Measurements from ENCODE around the gene GID8. TPM values are rescaled to one million over a fixed set of nuclear protein-coding genes. Genes with fewer than 3 reads are reported as not detected.

Gene GID8
- total RNA-seq, 4 donors from 2014 or later = 30.4 to 57.0 (median 45.1) TPM

DNA sequence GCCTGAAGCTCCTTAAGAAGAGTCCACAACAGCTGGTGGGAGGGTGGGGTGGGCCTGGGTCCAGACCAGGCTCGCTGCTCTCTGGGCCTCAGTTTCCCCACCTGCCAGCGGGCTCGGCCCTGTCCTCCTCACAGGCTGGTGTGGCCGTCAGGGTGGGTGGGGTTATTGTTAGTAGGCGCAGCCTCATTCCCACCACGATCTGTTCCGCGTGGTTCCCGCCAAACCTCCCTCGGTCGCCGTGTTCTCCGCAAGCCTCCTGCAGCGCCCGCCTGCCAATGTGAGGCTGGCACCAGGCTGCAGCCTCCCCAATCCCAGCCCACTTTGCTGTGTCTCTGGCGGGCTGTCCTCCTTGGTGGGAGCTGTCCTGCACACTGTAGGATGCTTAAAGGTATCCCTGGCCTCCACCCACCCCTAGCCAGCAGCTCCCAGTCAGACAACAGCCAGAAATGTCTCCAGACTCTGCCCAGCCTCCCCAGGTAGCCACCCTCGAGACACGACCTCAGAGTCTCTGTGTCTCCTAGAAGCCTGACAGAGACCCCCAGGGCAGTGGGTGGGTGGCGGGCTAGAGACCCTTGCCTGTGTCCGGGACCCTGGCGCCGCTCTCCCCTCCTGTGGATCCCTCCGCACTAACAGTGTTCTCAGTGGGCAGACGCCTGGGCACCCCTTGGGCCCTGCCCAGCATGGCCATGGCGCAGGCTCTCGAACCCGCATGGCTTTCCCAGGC, 29.8 kb downstream of the GID8 start:
- peaks cover 9% of the 10 kb centered on the region for H3K36me3 ChIP-seq
- no peak overlapping the region for H3K27ac ChIP-seq
- H3K4me3 ChIP-seq = no peak overlapping the region
- TF ChIP-seq POLR2AphosphoS5 (IDR thresholded peaks at IDR 0.05) (no peak), EP300 (IDR thresholded peaks at IDR 0.05) (no peak), POLR2A (IDR thresholded peaks at IDR 0.05) (no peak)
- H3K9me3 ChIP-seq = no peaks in the 10 kb centered on the region
- 85% methylated on average over 27 of the region's 27 CpGs for WGBS
- H3K4me1 ChIP-seq = peaks cover 15% of the 10 kb centered on the region
- H3K27me3 ChIP-seq = peaks cover 18% of the 10 kb centered on the region
- no peak for DNase-seq (ENCODE audit: low spot score in 2 of 2)

DNA sequence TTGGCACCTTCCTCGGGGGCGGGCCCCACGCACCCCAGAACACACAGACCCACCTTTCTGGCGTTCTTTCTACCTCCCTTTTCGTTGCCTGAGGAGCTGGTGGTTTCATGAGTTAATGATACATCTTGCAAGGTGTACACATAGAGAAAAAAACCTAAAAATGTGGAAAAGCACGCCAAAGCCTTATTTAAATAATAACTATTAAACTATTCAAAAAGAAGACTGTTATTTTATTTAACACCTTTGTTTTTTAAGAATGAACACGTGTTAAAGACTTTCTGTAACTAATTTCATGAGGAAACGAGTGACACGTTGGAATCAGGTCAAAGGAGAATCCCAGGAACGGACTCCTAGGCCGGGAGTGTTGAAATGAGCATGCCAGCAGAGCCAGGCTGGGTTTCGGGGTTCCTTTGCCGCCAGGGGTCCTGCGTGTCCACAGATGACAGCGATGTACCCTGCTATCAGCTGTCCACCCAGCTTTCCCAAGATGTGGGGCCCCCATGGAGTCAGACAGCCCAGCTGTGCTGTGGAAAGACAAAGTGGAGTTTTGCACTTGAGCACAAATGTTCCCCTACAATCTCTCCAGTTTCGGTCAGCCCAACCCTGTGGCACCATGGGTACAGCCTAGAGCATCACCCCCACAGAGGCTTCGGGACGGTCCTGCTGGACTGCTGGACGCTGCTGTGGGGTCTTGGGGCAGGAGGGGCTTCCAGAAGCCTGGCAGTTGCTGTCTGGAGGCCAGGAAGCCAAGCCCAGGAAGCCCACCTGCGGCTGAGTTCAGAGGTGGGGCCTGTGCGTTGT, 30.6 kb downstream of the GID8 start:
- no peaks in the 10 kb centered on the region for H3K9me3 ChIP-seq
- TF ChIP-seq POLR2AphosphoS5 (IDR thresholded peaks at IDR 0.05) (no peak), POLR2A (IDR thresholded peaks at IDR 0.05) (no peak), EP300 (IDR thresholded peaks at IDR 0.05) (no peak)
- TF ChIP-seq, protein P1, sequence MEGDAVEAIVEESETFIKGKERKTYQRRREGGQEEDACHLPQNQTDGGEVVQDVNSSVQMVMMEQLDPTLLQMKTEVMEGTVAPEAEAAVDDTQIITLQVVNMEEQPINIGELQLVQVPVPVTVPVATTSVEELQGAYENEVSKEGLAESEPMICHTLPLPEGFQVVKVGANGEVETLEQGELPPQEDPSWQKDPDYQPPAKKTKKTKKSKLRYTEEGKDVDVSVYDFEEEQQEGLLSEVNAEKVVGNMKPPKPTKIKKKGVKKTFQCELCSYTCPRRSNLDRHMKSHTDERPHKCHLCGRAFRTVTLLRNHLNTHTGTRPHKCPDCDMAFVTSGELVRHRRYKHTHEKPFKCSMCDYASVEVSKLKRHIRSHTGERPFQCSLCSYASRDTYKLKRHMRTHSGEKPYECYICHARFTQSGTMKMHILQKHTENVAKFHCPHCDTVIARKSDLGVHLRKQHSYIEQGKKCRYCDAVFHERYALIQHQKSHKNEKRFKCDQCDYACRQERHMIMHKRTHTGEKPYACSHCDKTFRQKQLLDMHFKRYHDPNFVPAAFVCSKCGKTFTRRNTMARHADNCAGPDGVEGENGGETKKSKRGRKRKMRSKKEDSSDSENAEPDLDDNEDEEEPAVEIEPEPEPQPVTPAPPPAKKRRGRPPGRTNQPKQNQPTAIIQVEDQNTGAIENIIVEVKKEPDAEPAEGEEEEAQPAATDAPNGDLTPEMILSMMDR (IDR thresholded peaks at IDR 0.05) = no peak
- WGBS = 67% methylated on average over 17 of the region's 21 CpGs

GRCh38 chr20:62969179-62969760, 31.3 kb downstream of the GID8 start:
- peaks cover 32% of the 10 kb centered on the region for H3K27me3 ChIP-seq
- no peaks in the 10 kb centered on the region for H3K36me3 ChIP-seq
- DNase-seq (ENCODE audit: low spot score in 2 of 2) = no peak
- H3K27ac ChIP-seq = no peak overlapping the region
- WGBS = 63% methylated on average over 16 of the region's 16 CpGs
- TF ChIP-seq, protein P1 (IDR thresholded peaks at IDR 0.05) = no peak
- TF ChIP-seq POLR2A (IDR thresholded peaks at IDR 0.05) (no peak), EP300 (IDR thresholded peaks at IDR 0.05) (no peak), POLR2AphosphoS5 (IDR thresholded peaks at IDR 0.05) (no peak)
- H3K9me3 ChIP-seq = no peaks in the 10 kb centered on the region
- no peak overlapping the region for H3K4me3 ChIP-seq
- peaks cover 20% of the 10 kb centered on the region for H3K4me1 ChIP-seq

More for the DNA sequence above, 30.6 kb downstream of the GID8 start:
- H3K36me3 ChIP-seq = peaks cover under 1% of the 10 kb centered on the region
- peaks cover 26% of the 10 kb centered on the region for H3K27me3 ChIP-seq
- H3K27ac ChIP-seq = no peak overlapping the region
- no peak overlapping the region for H3K4me3 ChIP-seq
- no peak for DNase-seq (ENCODE audit: low spot score in 2 of 2)
- peaks cover 20% of the 10 kb centered on the region for H3K4me1 ChIP-seq

GRCh38 chr20:62969939-62970306, 32.0 kb downstream of the GID8 start:
- H3K27me3 ChIP-seq = peaks cover 39% of the 10 kb centered on the region
- no peak for TF ChIP-seq POLR2A (IDR thresholded peaks at IDR 0.05)
- TF ChIP-seq, protein P1 (IDR thresholded peaks at IDR 0.05) = no peak
- TF ChIP-seq EP300 (IDR thresholded peaks at IDR 0.05) = no peak
- TF ChIP-seq POLR2AphosphoS5 (IDR thresholded peaks at IDR 0.05) = no peak
- no peak overlapping the region for H3K4me3 ChIP-seq
- no peak overlapping the region for H3K27ac ChIP-seq
- WGBS = 83% methylated on average over 8 of the region's 8 CpGs
- DNase-seq (ENCODE audit: low spot score in 2 of 2) = no peak
- H3K9me3 ChIP-seq = no peaks in the 10 kb centered on the region
- peaks cover 15% of the 10 kb centered on the region for H3K4me1 ChIP-seq
- H3K36me3 ChIP-seq = no peaks in the 10 kb centered on the region

DNA sequence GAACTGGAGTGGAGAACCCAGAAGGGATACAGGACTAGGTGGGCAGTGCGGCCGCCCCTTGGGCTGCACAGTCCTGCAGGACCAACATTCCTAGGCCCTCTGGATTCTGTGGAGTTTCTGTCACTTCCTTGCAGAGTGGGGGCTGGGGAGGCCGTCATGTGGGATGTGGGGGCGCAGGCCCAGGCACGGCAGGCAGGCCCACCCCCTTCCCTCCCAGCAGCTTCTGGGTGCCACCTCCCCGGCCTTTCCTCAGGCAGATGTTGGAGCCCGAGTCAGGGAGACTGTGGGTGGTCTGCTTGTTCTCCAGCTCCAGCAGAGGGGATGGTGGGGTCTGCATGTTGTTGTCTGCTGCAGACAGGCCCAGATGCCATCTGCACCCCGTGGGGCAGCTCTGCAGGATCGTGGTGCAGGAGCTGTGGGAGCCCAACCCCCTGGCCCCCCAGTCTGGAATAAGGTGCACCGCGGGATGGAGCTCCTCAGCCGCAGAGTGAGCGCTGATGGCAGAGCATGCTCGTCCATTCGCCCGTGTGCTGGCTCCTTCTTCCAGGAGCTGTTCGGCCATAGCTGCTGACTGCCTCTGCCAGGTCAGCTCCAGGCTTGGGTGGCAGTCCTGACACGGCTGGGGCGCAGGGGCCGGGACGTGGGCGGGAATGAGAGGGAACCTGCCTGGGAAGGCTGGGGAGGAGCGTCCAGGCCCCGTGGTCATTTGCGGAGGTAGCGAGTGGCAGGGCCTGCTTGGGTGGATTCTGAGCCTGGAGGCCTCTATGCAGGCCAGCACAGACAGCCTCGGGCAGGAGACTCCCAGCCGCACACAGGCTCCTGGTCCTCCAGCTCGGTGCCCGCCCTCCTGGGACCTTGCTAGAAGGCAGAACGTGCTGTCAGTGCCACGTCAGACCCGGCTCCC, 32.6 kb downstream of the GID8 start:
- Histone ChIP-seq H3K27ac (no peak overlapping the region), H3K36me3 (no peaks in the 10 kb centered on the region), H3K27me3 (peaks cover 45% of the 10 kb centered on the region), H3K4me3 (no peak overlapping the region), H3K9me3 (no peaks in the 10 kb centered on the region), H3K4me1 (peaks cover 10% of the 10 kb centered on the region)
- DNase-seq (ENCODE audit: low spot score in 2 of 2) = no peak
- 42% methylated on average over 5 of the region's 33 CpGs for WGBS
- TF ChIP-seq, protein P1 (IDR thresholded peaks at IDR 0.05) = no peak
- TF ChIP-seq POLR2AphosphoS5 (IDR thresholded peaks at IDR 0.05) (no peak), POLR2A (IDR thresholded peaks at IDR 0.05) (no peak)
